HG03342 (cell line): ENCODE results near the gene CAMK1D.

ENCODE experiments used
- ATAC-seq: cut with Tn5 transposase; IDR thresholded peaks from one replicate; pipeline ENCODE4 v1.9.1; 2021; ENCODE audit warnings: mild to moderate bottlenecking, moderate library complexity; ENCODE audit not compliant: unreplicated experiment

CAMK1D gene

GRCh38 chr10:12833451-12833850 lies 484.1 kb downstream of the CAMK1D start:
- ATAC-seq = no peak

GRCh38 chr10:12834116-12834665 lies 484.8 kb downstream of the CAMK1D start:
- no peak for ATAC-seq

GRCh38 chr10:12834721-12835120 lies 485.4 kb downstream of the CAMK1D start:
- ATAC-seq = no peak

- ATAC-seq = no peak
Measured at GRCh38 chr10:12835709-12836108, 486.4 kb downstream of the CAMK1D start.

GRCh38 chr10:12838366-12838765 lies 489.0 kb downstream of the CAMK1D start:
- ATAC-seq = no peak

GRCh38 chr10:12838995-12839927 lies 489.9 kb downstream of the CAMK1D start:
- ATAC-seq = no peak

GRCh38 chr10:12839941-12840611 lies 490.7 kb downstream of the CAMK1D start:
- no peak for ATAC-seq

GRCh38 chr10:12841426-12841825 lies 492.1 kb downstream of the CAMK1D start:
- no peak for ATAC-seq

GRCh38 chr10:12841826-12842225 lies 492.5 kb downstream of the CAMK1D start:
- no peak for ATAC-seq

GRCh38 chr10:12842310-12842709 lies 493.0 kb downstream of the CAMK1D start:
- no peak for ATAC-seq

GRCh38 chr10:12843296-12843945 lies 494.1 kb downstream of the CAMK1D start:
- no peak for ATAC-seq

- no peak for ATAC-seq
Measured at GRCh38 chr10:12844811-12845483, 495.6 kb downstream of the CAMK1D start.

- no peak for ATAC-seq
Measured at GRCh38 chr10:12846718-12847117, 497.4 kb downstream of the CAMK1D start.

- ATAC-seq = no peak
Measured at GRCh38 chr10:12847361-12847975, 498.1 kb downstream of the CAMK1D start.

GRCh38 chr10:12848439-12849173 lies 499.3 kb downstream of the CAMK1D start:
- ATAC-seq = no peak

- no peak for ATAC-seq
Measured at GRCh38 chr10:12849319-12850181, 500.2 kb downstream of the CAMK1D start.

- ATAC-seq = no peak
Measured at GRCh38 chr10:12852687-12853086, 503.3 kb downstream of the CAMK1D start.

GRCh38 chr10:12854988-12855387 lies 505.6 kb downstream of the CAMK1D start:
- ATAC-seq = no peak

- ATAC-seq = no peak
Measured at GRCh38 chr10:12862459-12862858, 513.1 kb downstream of the CAMK1D start.
